ENCODE measurements around the gene SNAPC3. TPM values are rescaled to one million over a fixed set of nuclear protein-coding genes. Genes with fewer than 3 reads are reported as not detected.

The SNAPC3 gene

Small RNA genes within 50 kb of the gene (small RNA-seq; reads per million reads assigned to genes)
- gene RNU6-319P (ENCODE audit: low read depth) = not detected

All from mesenchymal stem cell (in vitro differentiated cells and primary cell).